Kidney (tissue), 14 donors: ENCODE data around the gene MRGPRX3. TPM values are rescaled to one million over a fixed set of nuclear protein-coding genes. Genes with fewer than 3 reads are reported as not detected.

Experiments
- DNase-seq, 5 donors: peaks; one replicate each; pipeline ENCODE4 v3.0.0-alpha.2; 2013 to 2020
- FAIRE-seq: peaks from 2 replicates; lab custom pipeline; 2012; peaks lifted over from hg19 to GRCh38; lab: Jason Lieb, UNC
- H3K27ac ChIP-seq, 2 donors: one replicate each; pipeline ENCODE4 v1.7.0; 2013; ENCODE audit warnings: low read depth in 2 of 2, low read length in 2 of 2, inconsistent platforms in 1 of 2
- H3K27me3 ChIP-seq: one replicate; pipeline ENCODE4 v1.7.1; 2013; ENCODE audit warnings: low read length, inconsistent platforms; ENCODE audit not compliant: control insufficient read depth, insufficient read depth
- H3K36me3 ChIP-seq, 3 donors: one replicate each; pipeline versions ENCODE4 v1.7.0 to v1.7.1; 2013; ENCODE audit warnings: low read length in 3 of 3, control low read depth in 1 of 3, inconsistent platforms in 1 of 3; ENCODE audit not compliant: insufficient read depth in 3 of 3, control insufficient read depth in 2 of 3
- H3K4me1 ChIP-seq, 3 donors: one replicate each; pipeline versions ENCODE4 v1.7.0 to v1.7.1; 2013; ENCODE audit warnings: low read length in 3 of 3, inconsistent platforms in 1 of 3, low read depth in 1 of 3; ENCODE audit not compliant: control insufficient read depth in 2 of 3, insufficient read depth in 2 of 3
- H3K4me3 ChIP-seq, 3 donors: one replicate each; pipeline versions ENCODE4 v1.7.0 to v1.8.1; 2013; ENCODE audit warnings: low read length in 3 of 3, control low read depth in 1 of 3, inconsistent platforms in 1 of 3
- H3K9ac ChIP-seq, 3 donors: one replicate each; pipeline versions ENCODE4 v1.7.0 to v1.7.1; 2013; ENCODE audit warnings: low read length in 3 of 3, control low read depth in 1 of 3, inconsistent platforms in 1 of 3
- H3K9me3 ChIP-seq, 3 donors: one replicate each; pipeline versions ENCODE4 v1.7.0 to v1.7.1; 2013; ENCODE audit warnings: low read length in 3 of 3, control low read depth in 1 of 3, inconsistent platforms in 1 of 3; ENCODE audit not compliant: control insufficient read depth in 2 of 3, insufficient read depth in 1 of 3
- intact Hi-C: fragments of 100-400 bp; cut with DNase I; formaldehyde crosslinking; loops from one replicate; pipeline ENCODE4 v1.11.1; 2022
- polyA plus RNA-seq: library from polyadenylated mRNA; stranded (reverse); fragments of 350-450 nt; fragmentation: Illumina TruSeq; extraction: RNeasy Lipid Tissue Mini Kit (QIAGEN cat#74804); gene quantifications from one replicate; pipeline ENCODE4 v1.2.3, GENCODE V29; 2014; ENCODE audit warnings: low read depth, low replicate concordance; ENCODE audit not compliant: insufficient read depth
- total RNA-seq: library from RNA; stranded (reverse); fragmentation: NEBNext Ultra II Directional; extraction: Animal tissue kit (Norgen Biotek cat#: 25700); gene quantifications from one replicate; pipeline ENCODE4 v1.2.1, GENCODE V29; 2021
- TF ChIP-seq, protein P1 (sequence below): IDR thresholded peaks from 3 replicates; pipeline ENCODE4 v1.5.1; 2012; ENCODE audit warnings: mild to moderate bottlenecking, moderate library complexity, borderline replicate concordance; ENCODE audit not compliant: insufficient read depth; ENCODE audit errors: extremely low read depth
- donor health status: control.
- donor health status: control.
- donor health status: control.
- donor health status: control.
- donor health status: control.
- donor health status: DM: yes; HTN: yes; CAD: no.
- donor health status: Normal renal cell carcinoma (clear cell type).

Gene MRGPRX3
- total and polyA plus RNA-seq, 2 donors from 2014 or later: not detected

DNA sequence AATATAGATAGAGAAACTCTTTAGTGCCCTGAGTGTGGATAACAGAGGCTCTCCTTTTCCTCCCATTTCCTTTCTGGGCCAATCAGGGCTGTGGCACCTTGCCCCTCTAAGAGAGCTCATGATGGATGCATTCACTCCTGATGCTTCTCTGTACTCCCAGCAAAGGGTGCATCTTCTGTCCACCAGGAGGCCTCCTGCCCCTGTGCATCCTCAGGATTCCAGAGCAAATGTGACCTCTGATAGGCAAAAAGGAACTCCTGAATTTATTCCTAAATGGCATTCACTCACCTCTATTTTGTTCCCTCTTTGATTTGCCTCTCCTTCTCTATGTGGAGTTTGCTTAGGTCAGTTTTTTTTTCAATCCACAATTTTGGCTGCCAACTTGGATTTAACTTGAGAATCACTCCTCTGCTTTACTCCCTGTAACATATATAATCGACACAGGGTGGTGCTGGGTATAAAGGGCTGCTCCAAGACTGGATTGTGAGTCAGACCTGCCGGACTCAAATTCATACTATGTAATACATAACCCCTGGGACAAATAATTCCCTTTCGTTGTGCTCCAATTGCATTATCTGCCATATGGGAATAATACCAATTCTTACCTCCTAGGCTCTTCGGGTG, 39.1 kb downstream of the MRGPRX3 start:
- H3K4me1 ChIP-seq: no peaks in the 10 kb centered on the region
- H3K9ac ChIP-seq: no peak overlapping the region
- H3K36me3 ChIP-seq: no peaks in the 10 kb centered on the region
- DNase-seq: peak in 2 of 5 donors; percentile 13 to 16
- no peaks in the 10 kb centered on the region for H3K27me3 ChIP-seq
- TF ChIP-seq, protein P1, sequence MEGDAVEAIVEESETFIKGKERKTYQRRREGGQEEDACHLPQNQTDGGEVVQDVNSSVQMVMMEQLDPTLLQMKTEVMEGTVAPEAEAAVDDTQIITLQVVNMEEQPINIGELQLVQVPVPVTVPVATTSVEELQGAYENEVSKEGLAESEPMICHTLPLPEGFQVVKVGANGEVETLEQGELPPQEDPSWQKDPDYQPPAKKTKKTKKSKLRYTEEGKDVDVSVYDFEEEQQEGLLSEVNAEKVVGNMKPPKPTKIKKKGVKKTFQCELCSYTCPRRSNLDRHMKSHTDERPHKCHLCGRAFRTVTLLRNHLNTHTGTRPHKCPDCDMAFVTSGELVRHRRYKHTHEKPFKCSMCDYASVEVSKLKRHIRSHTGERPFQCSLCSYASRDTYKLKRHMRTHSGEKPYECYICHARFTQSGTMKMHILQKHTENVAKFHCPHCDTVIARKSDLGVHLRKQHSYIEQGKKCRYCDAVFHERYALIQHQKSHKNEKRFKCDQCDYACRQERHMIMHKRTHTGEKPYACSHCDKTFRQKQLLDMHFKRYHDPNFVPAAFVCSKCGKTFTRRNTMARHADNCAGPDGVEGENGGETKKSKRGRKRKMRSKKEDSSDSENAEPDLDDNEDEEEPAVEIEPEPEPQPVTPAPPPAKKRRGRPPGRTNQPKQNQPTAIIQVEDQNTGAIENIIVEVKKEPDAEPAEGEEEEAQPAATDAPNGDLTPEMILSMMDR: peak; percentile 15
- H3K4me3 ChIP-seq: no peak overlapping the region
- intact Hi-C loops: no loop called here
- FAIRE-seq: no peak
- no peak overlapping the region for H3K27ac ChIP-seq
- no peaks in the 10 kb centered on the region for H3K9me3 ChIP-seq

DNA sequence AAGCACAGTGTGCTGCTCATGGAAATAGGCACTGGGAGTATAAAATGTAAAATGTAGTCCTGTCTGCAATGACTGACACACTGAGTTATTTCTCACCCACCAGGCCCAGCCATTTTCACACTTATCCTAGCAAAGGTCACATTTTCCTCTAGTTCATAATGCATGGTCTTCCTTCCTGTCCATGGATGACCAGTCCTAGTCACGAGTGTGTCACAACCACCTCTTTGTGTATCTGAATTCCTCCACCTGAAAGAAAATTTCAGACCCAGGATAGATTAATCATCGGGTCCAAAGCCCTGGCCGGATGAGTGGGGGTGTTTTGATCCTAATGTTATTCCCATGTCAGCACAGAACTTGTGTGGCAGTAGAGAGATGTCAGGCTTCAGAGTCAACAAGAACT, 40.3 kb downstream of the MRGPRX3 start, which contains the start of gene MRGPRX4:
TSS of gene MRGPRX4 (plus strand) at position 172 of the 400 bp plus-strand sequence. CDS start 420 bp downstream, outside the sequence.
- no peaks in the 10 kb centered on the region for H3K9me3 ChIP-seq

DNA sequence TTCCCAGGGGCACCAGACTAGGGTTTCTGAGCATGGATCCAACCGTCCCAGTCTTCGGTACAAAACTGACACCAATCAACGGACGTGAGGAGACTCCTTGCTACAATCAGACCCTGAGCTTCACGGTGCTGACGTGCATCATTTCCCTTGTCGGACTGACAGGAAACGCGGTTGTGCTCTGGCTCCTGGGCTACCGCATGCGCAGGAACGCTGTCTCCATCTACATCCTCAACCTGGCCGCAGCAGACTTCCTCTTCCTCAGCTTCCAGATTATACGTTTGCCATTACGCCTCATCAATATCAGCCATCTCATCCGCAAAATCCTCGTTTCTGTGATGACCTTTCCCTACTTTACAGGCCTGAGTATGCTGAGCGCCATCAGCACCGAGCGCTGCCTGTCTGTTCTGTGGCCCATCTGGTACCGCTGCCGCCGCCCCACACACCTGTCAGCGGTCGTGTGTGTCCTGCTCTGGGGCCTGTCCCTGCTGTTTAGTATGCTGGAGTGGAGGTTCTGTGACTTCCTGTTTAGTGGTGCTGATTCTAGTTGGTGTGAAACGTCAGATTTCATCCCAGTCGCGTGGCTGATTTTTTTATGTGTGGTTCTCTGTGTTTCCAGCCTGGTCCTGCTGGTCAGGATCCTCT, 41.0 kb downstream of the MRGPRX3 start:
- H3K27me3 ChIP-seq: no peaks in the 10 kb centered on the region
- FAIRE-seq (no peak), DNase-seq (no peak)
- intact Hi-C loops: no loop called here
- H3K36me3 ChIP-seq: no peaks in the 10 kb centered on the region
- no peak overlapping the region for H3K27ac ChIP-seq
- H3K9me3 ChIP-seq: no peaks in the 10 kb centered on the region
- H3K4me1 ChIP-seq: no peaks in the 10 kb centered on the region
- no peak overlapping the region for H3K9ac ChIP-seq
- H3K4me3 ChIP-seq: no peak overlapping the region
- TF ChIP-seq, protein P1: no peak

More for the DNA sequence above, 40.3 kb downstream of the MRGPRX3 start, which contains the start of gene MRGPRX4:
- H3K4me3 ChIP-seq: no peak within 1 kb of the TSS
- DNase-seq: no peak
- no peaks in the 10 kb centered on the region for H3K27me3 ChIP-seq
- no peak within 1 kb of the TSS for H3K27ac ChIP-seq
- intact Hi-C loops: no loop called here
- no peaks in the 10 kb centered on the region for H3K4me1 ChIP-seq
- no peak for FAIRE-seq
- TF ChIP-seq, protein P1: no peak
- H3K9ac ChIP-seq: no peak within 1 kb of the TSS
- H3K36me3 ChIP-seq: no peaks in the 10 kb centered on the region

Other genes starting within 250 kb of the MRGPRX3 start
- gene SERGEF, start 119.5 kb upstream of the MRGPRX3 start, total RNA-seq: 33.2 TPM
- 63.0 TPM for gene SERGEF, start 119.5 kb upstream of the MRGPRX3 start, polyA plus RNA-seq
- 0.60 TPM for gene TPH1, start 86.3 kb upstream of the MRGPRX3 start, total RNA-seq
- gene TPH1, start 86.3 kb upstream of the MRGPRX3 start, polyA plus RNA-seq: 0.09 TPM
- gene SAAL1, start 26.5 kb upstream of the MRGPRX3 start, total RNA-seq: 12.9 TPM
- 9.8 TPM for gene SAAL1, start 26.5 kb upstream of the MRGPRX3 start, polyA plus RNA-seq
- gene MRGPRX4, start 40.3 kb downstream of the MRGPRX3 start, total RNA-seq: not detected
- not detected for gene MRGPRX4, start 40.3 kb downstream of the MRGPRX3 start, polyA plus RNA-seq
- 1.3 TPM for gene SAA4, start 104.2 kb downstream of the MRGPRX3 start, total RNA-seq
- gene SAA4, start 104.2 kb downstream of the MRGPRX3 start, polyA plus RNA-seq: not detected
- 82.0 TPM for gene SAA2, start 116.1 kb downstream of the MRGPRX3 start, total RNA-seq
- gene SAA2, start 116.1 kb downstream of the MRGPRX3 start, polyA plus RNA-seq: 4.4 TPM
- gene SAA1, start 133.7 kb downstream of the MRGPRX3 start, total RNA-seq: 192 TPM
- gene SAA1, start 133.7 kb downstream of the MRGPRX3 start, polyA plus RNA-seq: 6.4 TPM
- gene HPS5, start 189.6 kb downstream of the MRGPRX3 start, total RNA-seq: 17.2 TPM
- 7.7 TPM for gene HPS5, start 189.6 kb downstream of the MRGPRX3 start, polyA plus RNA-seq
- 43.2 TPM for gene GTF2H1, start 190.0 kb downstream of the MRGPRX3 start, total RNA-seq
- gene GTF2H1, start 190.0 kb downstream of the MRGPRX3 start, polyA plus RNA-seq: 21.4 TPM